BE2C (cell line): Measurements from ENCODE around the gene TNNI2.

ENCODE experiments used
- DNase-seq: peaks from one replicate; pipeline ENCODE4 v3.0.0-alpha.2; 2020
- H3K27me3 ChIP-seq: fragments of 250-450 bp; sonication (Bioruptor Pico); 2 replicates; pipeline ENCODE4 v1.5.1; 2020; ENCODE audit warnings: mild to moderate bottlenecking
- H3K36me3 ChIP-seq: fragments of 250-450 bp; sonication (Bioruptor Pico); 2 replicates; pipeline ENCODE4 v1.5.1; 2020; ENCODE audit warnings: mild to moderate bottlenecking
- H3K4me1 ChIP-seq: fragments of 250-450 bp; sonication (Bioruptor Pico); 2 replicates; pipeline ENCODE4 v1.5.1; 2020
- H3K4me3 ChIP-seq: 2 replicates; pipeline ENCODE4 v1.5.1; 2011; ENCODE audit warnings: low read depth, low read length
- H3K9me3 ChIP-seq: fragments of 250-450 bp; sonication (Bioruptor Pico); 2 replicates; pipeline ENCODE4 v1.5.1; 2020
- TF ChIP-seq, protein P1 (sequence below): IDR thresholded peaks from 2 replicates; pipeline ENCODE4 v1.5.1; 2012; ENCODE audit warnings: mild to moderate bottlenecking, low read depth, low read length

The TNNI2 gene

GRCh38 chr11:1847006-1847735, 8.4 kb downstream of the TNNI2 start:
- H3K4me1 ChIP-seq = no peaks in the 10 kb centered on the region
- H3K4me3 ChIP-seq = no peak overlapping the region
- no peaks in the 10 kb centered on the region for H3K9me3 ChIP-seq
- no peaks in the 10 kb centered on the region for H3K36me3 ChIP-seq
- DNase-seq = no peak
- TF ChIP-seq, protein P1, sequence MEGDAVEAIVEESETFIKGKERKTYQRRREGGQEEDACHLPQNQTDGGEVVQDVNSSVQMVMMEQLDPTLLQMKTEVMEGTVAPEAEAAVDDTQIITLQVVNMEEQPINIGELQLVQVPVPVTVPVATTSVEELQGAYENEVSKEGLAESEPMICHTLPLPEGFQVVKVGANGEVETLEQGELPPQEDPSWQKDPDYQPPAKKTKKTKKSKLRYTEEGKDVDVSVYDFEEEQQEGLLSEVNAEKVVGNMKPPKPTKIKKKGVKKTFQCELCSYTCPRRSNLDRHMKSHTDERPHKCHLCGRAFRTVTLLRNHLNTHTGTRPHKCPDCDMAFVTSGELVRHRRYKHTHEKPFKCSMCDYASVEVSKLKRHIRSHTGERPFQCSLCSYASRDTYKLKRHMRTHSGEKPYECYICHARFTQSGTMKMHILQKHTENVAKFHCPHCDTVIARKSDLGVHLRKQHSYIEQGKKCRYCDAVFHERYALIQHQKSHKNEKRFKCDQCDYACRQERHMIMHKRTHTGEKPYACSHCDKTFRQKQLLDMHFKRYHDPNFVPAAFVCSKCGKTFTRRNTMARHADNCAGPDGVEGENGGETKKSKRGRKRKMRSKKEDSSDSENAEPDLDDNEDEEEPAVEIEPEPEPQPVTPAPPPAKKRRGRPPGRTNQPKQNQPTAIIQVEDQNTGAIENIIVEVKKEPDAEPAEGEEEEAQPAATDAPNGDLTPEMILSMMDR = no peak
- H3K27me3 ChIP-seq = no peaks in the 10 kb centered on the region

DNA sequence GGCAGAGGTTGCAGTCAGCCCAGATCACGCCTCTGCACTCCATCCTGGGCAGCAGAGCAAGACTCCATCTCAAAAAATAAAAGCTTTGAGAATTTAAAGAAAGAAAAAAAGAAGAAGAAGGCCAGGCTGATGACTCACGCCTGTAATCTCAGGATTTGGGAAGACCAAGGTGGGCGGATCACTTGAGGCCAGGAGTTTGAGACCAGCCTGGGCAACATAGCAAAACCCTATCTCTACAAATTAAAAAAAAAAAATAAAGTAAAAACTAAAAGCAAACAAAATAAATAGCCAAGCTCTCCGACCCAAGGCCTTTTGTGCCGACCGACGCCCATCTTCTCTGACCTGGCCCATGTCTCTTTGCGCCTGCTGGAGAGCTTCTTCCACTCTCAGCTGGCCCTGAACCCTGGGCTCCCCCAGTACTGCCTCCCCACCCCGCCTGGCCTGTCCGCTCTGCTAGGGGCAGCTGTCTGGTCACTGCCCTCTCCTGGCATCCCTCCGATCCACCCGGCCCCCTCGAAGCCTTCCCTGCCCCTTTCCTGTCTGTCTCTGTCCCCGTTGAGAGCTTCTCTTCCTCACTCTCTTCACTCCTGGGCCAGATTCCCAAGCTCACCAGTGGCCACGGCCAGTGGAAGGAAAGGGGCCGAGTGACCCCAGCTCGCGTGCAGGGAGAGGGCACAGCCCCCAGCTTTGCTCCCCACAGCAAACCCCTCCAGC, 9.3 kb downstream of the TNNI2 start:
- TF ChIP-seq, protein P1 = no peak
- H3K4me3 ChIP-seq = no peak overlapping the region
- H3K36me3 ChIP-seq = no peaks in the 10 kb centered on the region
- no peaks in the 10 kb centered on the region for H3K9me3 ChIP-seq
- H3K27me3 ChIP-seq = no peaks in the 10 kb centered on the region
- DNase-seq = no peak
- no peaks in the 10 kb centered on the region for H3K4me1 ChIP-seq

GRCh38 chr11:1848640-1849430, 10.1 kb downstream of the TNNI2 start:
- TF ChIP-seq, protein P1 = no peak
- H3K4me1 ChIP-seq = no peaks in the 10 kb centered on the region
- DNase-seq = no peak

GRCh38 chr11:1851468-1852180, 12.8 kb downstream of the TNNI2 start:
- no peaks in the 10 kb centered on the region for H3K4me1 ChIP-seq
- no peaks in the 10 kb centered on the region for H3K9me3 ChIP-seq
- no peak overlapping the region for H3K4me3 ChIP-seq
- TF ChIP-seq, protein P1 = no peak
- H3K36me3 ChIP-seq = no peaks in the 10 kb centered on the region
- DNase-seq = no peak
- no peaks in the 10 kb centered on the region for H3K27me3 ChIP-seq

More at GRCh38 chr11:1848640-1849430, 10.1 kb downstream of the TNNI2 start:
- Histone ChIP-seq H3K27me3 (no peaks in the 10 kb centered on the region), H3K36me3 (no peaks in the 10 kb centered on the region), H3K4me3 (no peak overlapping the region), H3K9me3 (no peaks in the 10 kb centered on the region)

DNA sequence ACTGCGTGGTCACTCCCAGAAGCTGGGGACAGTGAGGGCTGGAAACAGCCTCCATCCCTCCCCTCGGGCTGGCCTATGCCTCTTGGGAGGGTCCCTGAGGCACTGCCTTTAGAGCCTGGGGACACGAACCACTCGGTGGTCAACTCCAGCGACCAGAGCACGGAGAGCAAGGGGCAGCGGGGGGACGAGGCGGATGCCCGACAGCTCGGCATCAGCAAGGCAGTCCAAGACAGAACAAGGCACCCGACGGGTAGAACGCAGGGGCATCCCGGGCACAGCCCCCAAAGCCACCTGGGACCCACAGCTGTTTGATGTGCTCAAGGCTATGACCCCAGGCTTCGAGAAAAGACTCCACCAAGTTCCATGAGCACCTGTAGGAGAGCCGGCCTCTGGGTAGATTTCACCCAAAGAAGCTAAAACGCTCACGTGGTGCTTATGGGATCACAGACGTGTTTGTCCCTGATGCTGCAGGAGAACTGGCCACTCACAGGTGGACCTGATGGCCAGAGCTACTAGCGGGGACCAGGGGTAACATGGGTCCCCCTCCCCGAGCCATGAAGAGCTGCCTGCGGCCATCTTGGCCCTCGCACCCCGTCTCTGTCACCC, 13.6 kb downstream of the TNNI2 start:
- no peak for DNase-seq
- TF ChIP-seq, protein P1 = no peak
- no peak overlapping the region for H3K4me3 ChIP-seq

More for the DNA sequence above, 13.6 kb downstream of the TNNI2 start:
- no peaks in the 10 kb centered on the region for H3K4me1 ChIP-seq
- no peaks in the 10 kb centered on the region for H3K36me3 ChIP-seq
- no peaks in the 10 kb centered on the region for H3K27me3 ChIP-seq
- H3K9me3 ChIP-seq = no peaks in the 10 kb centered on the region
